Neural cell (in vitro differentiated cells): Measurements from ENCODE around the gene AEBP2.

Experiments
- CTCF ChIP-seq: fragments of 450-650 bp; IDR thresholded peaks from 2 replicates; pipeline ENCODE4 v1.5.1; 2014; ENCODE audit warnings: antibody characterized with exemption, mild to moderate bottlenecking, moderate library complexity; ENCODE audit not compliant: poor library complexity, severe bottlenecking
- EP300 ChIP-seq: fragments of 450-650 bp; conservative IDR thresholded peaks from 2 replicates; pipeline ENCODE4 v1.6.1; 2014; ENCODE audit warnings: antibody characterized with exemption, mild to moderate bottlenecking, moderate library complexity; ENCODE audit not compliant: poor library complexity, severe bottlenecking
- EZH2 ChIP-seq: fragments of 200-600, 300-800 bp; shearing (Covaris generic), sonication (generic); IDR thresholded peaks from 2 replicates; pipeline ENCODE4 v1.6.1; 2014; ENCODE audit warnings: antibody characterized with exemption, low read length, borderline replicate concordance, mild to moderate bottlenecking; ENCODE audit not compliant: insufficient read depth, poor library complexity, severe bottlenecking
- MXI1 ChIP-seq: fragments of 450-650 bp; conservative IDR thresholded peaks from 2 replicates; pipeline ENCODE4 v1.6.1; 2014; ENCODE audit warnings: antibody characterized with exemption, mild to moderate bottlenecking; ENCODE audit not compliant: poor library complexity, severe bottlenecking
- POLR2AphosphoS5 ChIP-seq: IDR thresholded peaks from 2 replicates; pipeline ENCODE4 v1.6.1; 2012
- RAD21 ChIP-seq: fragments of 450-650 bp; conservative IDR thresholded peaks from 2 replicates; pipeline ENCODE4 v1.6.1; 2014; ENCODE audit warnings: antibody characterized with exemption, mild to moderate bottlenecking, moderate library complexity
- REST ChIP-seq: IDR thresholded peaks from 2 replicates; pipeline ENCODE4 v1.6.1; 2012; ENCODE audit warnings: borderline replicate concordance
- SMC3 ChIP-seq: fragments of 450-650 bp; conservative IDR thresholded peaks from 2 replicates; pipeline ENCODE4 v1.6.1; 2014; ENCODE audit warnings: antibody characterized with exemption, mild to moderate bottlenecking, moderate library complexity; ENCODE audit not compliant: poor library complexity
- TAF1 ChIP-seq: IDR thresholded peaks from 2 replicates; pipeline ENCODE4 v1.6.1; 2012; ENCODE audit warnings: low read depth

GRCh38 chr12:19507823-19508222, 68.5 kb downstream of the AEBP2 start:
- TF ChIP-seq CTCF (no peak), EP300 (no peak), EZH2 (no peak), POLR2AphosphoS5 (no peak), REST (no peak), RAD21 (no peak), MXI1 (no peak), SMC3 (no peak), TAF1 (no peak)
